Tibial nerve (tissue), 4 donors: ENCODE results near the gene SIX5. TPM values are rescaled to one million over a fixed set of nuclear protein-coding genes. Genes with fewer than 3 reads are reported as not detected.

Source experiments
- DNase-seq, 2 donors: peaks; one replicate each; pipeline ENCODE4 v3.0.0-alpha.2; 2019; ENCODE audit warnings: low spot score in 2 of 2
- H3K27ac ChIP-seq, 4 donors: fragments of 200-600 bp; sonication (generic) in 3 of 4; one replicate each; pipeline ENCODE4 v1.5.1; 2017 to 2019; ENCODE audit warnings: mild to moderate bottlenecking in 1 of 4
- H3K27me3 ChIP-seq, 2 donors: fragments of 200-600 bp; sonication (generic) in 1 of 2; one replicate each; pipeline versions ENCODE4 v1.5.1 to v1.6.0; 2017 to 2019
- H3K36me3 ChIP-seq, 3 donors: fragments of 200-600 bp; sonication (generic); one replicate each; pipeline ENCODE4 v1.5.1; 2018 to 2019
- H3K4me1 ChIP-seq, 4 donors: fragments of 200-600 bp; sonication (generic) in 3 of 4; one replicate each; pipeline ENCODE4 v1.5.1; 2017 to 2019
- H3K4me3 ChIP-seq, 4 donors: fragments of 200-600 bp; sonication (generic) in 3 of 4; one replicate each; pipeline ENCODE4 v1.5.1; 2017 to 2019; ENCODE audit warnings: mild to moderate bottlenecking in 1 of 4, moderate library complexity in 1 of 4
- H3K9me3 ChIP-seq, 4 donors: fragments of 200-600 bp; sonication (generic) in 3 of 4; one replicate each; pipeline ENCODE4 v1.5.1; 2017 to 2019
- EP300 ChIP-seq, 2 donors: sonication (generic); formaldehyde crosslinking; IDR thresholded peaks; one replicate each; pipeline ENCODE4 v1.6.1; 2017; ENCODE audit warnings: antibody characterized with exemption in 2 of 2, mild to moderate bottlenecking in 1 of 2
- POLR2A ChIP-seq, 2 donors: fragments of 450-650 bp; IDR thresholded peaks; one replicate each; pipeline ENCODE4 v1.6.1; 2017; ENCODE audit warnings: antibody characterized with exemption in 2 of 2, mild to moderate bottlenecking in 2 of 2, moderate library complexity in 2 of 2
- WGBS, 2 donors: methylation state at CpG; one replicate each; pipeline ENCODE4 v1.1.5; 2018; 5-methylcytosine and 5-hydroxymethylcytosine counted together
- total RNA-seq, 4 donors: library from RNA; depleted of rRNA; stranded (reverse); fragments of >200 nt; gene quantifications; one replicate each; pipeline ENCODE4 v1.1.0, GENCODE V29; 2016
- TF ChIP-seq, protein P1 (sequence below), 5 experiments: fragments of 200-600 bp in 3 of 5; fragments of 450-650 bp in 2 of 5; sonication (generic) in 3 of 5; IDR thresholded peaks; one replicate each; pipeline ENCODE4 v1.5.1; 2016 to 2019; ENCODE audit warnings: antibody characterized with exemption in 5 of 5, mild to moderate bottlenecking in 3 of 5, moderate library complexity in 2 of 5

Gene SIX5
- total RNA-seq, 4 donors from 2014 or later: 21.0 to 31.0 (median 22.9) TPM

DNA sequence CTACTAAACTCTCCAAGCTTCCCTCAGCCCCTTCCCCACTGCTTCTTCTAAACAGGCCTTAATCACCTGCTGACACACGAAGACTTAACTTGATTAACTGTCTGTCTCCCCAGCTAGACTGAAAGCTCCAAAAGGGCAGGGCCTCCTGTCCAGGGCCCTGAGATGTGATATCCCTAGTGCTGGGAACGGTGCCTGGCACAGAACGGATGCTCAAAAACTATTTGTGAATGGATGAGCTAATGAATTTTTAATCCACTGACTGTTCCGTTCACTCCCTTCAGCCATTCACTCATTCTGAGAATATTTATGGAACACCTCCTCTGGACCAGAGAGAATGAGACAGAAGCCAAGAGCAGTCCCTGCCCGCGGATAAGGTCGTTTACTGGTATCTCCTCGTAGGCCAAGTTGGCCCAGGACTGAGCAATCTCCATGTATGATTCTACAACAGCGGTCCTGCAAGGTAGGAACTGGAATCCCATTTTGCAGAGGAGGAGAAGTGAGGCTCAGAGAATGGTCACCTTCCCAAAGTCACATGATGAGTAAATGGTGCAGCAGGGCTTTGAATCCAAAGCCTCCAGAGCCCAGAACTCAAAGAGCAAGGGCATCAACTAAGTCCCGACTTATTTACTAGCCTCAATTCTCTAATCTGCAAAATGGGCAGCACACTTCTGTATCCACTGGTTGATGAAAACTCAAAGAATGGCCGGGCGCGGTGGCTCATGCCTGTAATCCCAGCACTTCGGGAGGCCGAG, 20.2 kb upstream of the SIX5 start:
- peaks cover 0 to 64% (median 13%) of the 10 kb centered on the region in 3 donors for H3K36me3 ChIP-seq
- TF ChIP-seq POLR2A (IDR thresholded peaks at IDR 0.05) (no peak), EP300 (IDR thresholded peaks at IDR 0.05) (no peak)
- TF ChIP-seq, protein P1, sequence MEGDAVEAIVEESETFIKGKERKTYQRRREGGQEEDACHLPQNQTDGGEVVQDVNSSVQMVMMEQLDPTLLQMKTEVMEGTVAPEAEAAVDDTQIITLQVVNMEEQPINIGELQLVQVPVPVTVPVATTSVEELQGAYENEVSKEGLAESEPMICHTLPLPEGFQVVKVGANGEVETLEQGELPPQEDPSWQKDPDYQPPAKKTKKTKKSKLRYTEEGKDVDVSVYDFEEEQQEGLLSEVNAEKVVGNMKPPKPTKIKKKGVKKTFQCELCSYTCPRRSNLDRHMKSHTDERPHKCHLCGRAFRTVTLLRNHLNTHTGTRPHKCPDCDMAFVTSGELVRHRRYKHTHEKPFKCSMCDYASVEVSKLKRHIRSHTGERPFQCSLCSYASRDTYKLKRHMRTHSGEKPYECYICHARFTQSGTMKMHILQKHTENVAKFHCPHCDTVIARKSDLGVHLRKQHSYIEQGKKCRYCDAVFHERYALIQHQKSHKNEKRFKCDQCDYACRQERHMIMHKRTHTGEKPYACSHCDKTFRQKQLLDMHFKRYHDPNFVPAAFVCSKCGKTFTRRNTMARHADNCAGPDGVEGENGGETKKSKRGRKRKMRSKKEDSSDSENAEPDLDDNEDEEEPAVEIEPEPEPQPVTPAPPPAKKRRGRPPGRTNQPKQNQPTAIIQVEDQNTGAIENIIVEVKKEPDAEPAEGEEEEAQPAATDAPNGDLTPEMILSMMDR (IDR thresholded peaks at IDR 0.05): no peak
- H3K9me3 ChIP-seq: no peaks in the 10 kb centered on the region
- no peaks in the 10 kb centered on the region for H3K27me3 ChIP-seq
- H3K4me3 ChIP-seq: no peak overlapping the region
- 92 to 93% methylated on average over 15 of the region's 15 CpGs for WGBS, 2 donors
- no peak overlapping the region for H3K27ac ChIP-seq
- DNase-seq: no peak
- peaks cover 0 to 32% (median 15%) of the 10 kb centered on the region in 4 donors for H3K4me1 ChIP-seq

DNA sequence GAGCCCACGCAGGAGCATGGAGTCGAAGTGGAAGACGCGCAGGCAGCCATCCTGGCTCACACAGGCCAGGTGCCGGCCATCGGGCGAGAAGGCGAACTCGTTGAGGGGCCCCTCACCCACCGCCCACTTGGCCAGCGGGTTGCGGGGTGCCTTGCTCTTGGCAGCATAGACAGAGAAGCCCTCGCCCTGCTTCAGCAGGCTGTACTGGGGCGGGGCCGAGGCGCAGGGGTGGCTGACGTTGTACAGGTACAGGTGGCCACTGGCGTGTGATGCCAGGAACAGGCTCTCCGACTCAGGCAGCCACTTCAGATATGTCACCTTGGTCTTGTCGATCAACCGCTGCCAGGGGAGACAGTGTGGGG, 17.5 kb upstream of the SIX5 start:
- H3K27me3 ChIP-seq: no peaks in the 10 kb centered on the region
- H3K9me3 ChIP-seq: no peaks in the 10 kb centered on the region
- no peak for TF ChIP-seq POLR2A (IDR thresholded peaks at IDR 0.05)
- TF ChIP-seq, protein P1 (IDR thresholded peaks at IDR 0.05): no peak
- no peak for TF ChIP-seq EP300 (IDR thresholded peaks at IDR 0.05)
- no peak overlapping the region for H3K4me3 ChIP-seq
- H3K27ac ChIP-seq: no peak overlapping the region
- H3K36me3 ChIP-seq: peaks cover 0 to 64% (median 13%) of the 10 kb centered on the region in 3 donors
- 93 to 95% methylated on average over 18 to 21 of the region's 21 CpGs for WGBS, 2 donors
- no peak for DNase-seq
- peaks cover 0 to 45% (median 26%) of the 10 kb centered on the region in 4 donors for H3K4me1 ChIP-seq

- H3K27me3 ChIP-seq: no peaks in the 10 kb centered on the region
- H3K9me3 ChIP-seq: no peaks in the 10 kb centered on the region
- WGBS, 2 donors: 89% methylated on average over 52 to 55 of the region's 57 CpGs
- no peak overlapping the region for H3K4me3 ChIP-seq
- TF ChIP-seq POLR2A (IDR thresholded peaks at IDR 0.05) (no peak), EP300 (IDR thresholded peaks at IDR 0.05) (no peak)
- TF ChIP-seq, protein P1 (IDR thresholded peaks at IDR 0.05): no peak
- peak overlapping the region in 1 of 4 donors; percentile 89 for H3K27ac ChIP-seq
- H3K36me3 ChIP-seq: peaks cover 0 to 62% (median 13%) of the 10 kb centered on the region in 3 donors
- no peak for DNase-seq
- H3K4me1 ChIP-seq: peaks cover 0 to 45% (median 27%) of the 10 kb centered on the region in 4 donors
These were observed 16.9 kb upstream of the SIX5 start for GRCh38 chr19:45785781-45786532.

- TF ChIP-seq, protein P1 (IDR thresholded peaks at IDR 0.05): no peak
- TF ChIP-seq EP300 (IDR thresholded peaks at IDR 0.05): no peak
- TF ChIP-seq POLR2A (IDR thresholded peaks at IDR 0.05): no peak
- Histone ChIP-seq H3K4me3 (no peak overlapping the region), H3K27me3 (no peaks in the 10 kb centered on the region), H3K4me1 (peaks cover 0 to 49% (median 33%) of the 10 kb centered on the region in 4 donors), H3K9me3 (no peaks in the 10 kb centered on the region), H3K36me3 (peaks cover 0 to 54% (median 13%) of the 10 kb centered on the region in 3 donors), H3K27ac (peak overlapping the region in 3 of 4 donors; percentile 84 to 97 (median 89))
- no peak for DNase-seq
- WGBS, 2 donors: 71 to 72% methylated on average over 5 of the region's 5 CpGs
These were observed 16.0 kb upstream of the SIX5 start for GRCh38 chr19:45785097-45785496.

GRCh38 chr19:45784096-45784495, 15.0 kb upstream of the SIX5 start:
- peaks cover 0 to 44% (median 8%) of the 10 kb centered on the region in 3 donors for H3K36me3 ChIP-seq
- H3K27ac ChIP-seq: peak overlapping the region; percentile 80 to 97 (median 86)
- WGBS, 2 donors: 71 to 76% methylated on average over 3 to 4 of the region's 4 CpGs
- peaks cover 0 to 59% (median 39%) of the 10 kb centered on the region in 4 donors for H3K4me1 ChIP-seq
- H3K9me3 ChIP-seq: no peaks in the 10 kb centered on the region
- H3K27me3 ChIP-seq: no peaks in the 10 kb centered on the region
- H3K4me3 ChIP-seq: no peak overlapping the region
- TF ChIP-seq, protein P1 (IDR thresholded peaks at IDR 0.05): no peak
- no peak for TF ChIP-seq EP300 (IDR thresholded peaks at IDR 0.05)
- DNase-seq: no peak
